Chondrocyte (in vitro differentiated cells): ENCODE data around the gene VPS4B. TPM values are rescaled to one million over a fixed set of nuclear protein-coding genes. Genes with fewer than 3 reads are reported as not detected.
A peak's percentile ranks its signal among the peaks of the same experiment; 100 is the strongest.

Experiments used
- DNase-seq: peaks from one replicate; pipeline ENCODE4 v3.0.0; 2021; ENCODE audit warnings: mixed read lengths, low spot score
- H3K27ac Mint-ChIP-seq: one replicate; pipeline ENCODE4 v1.8.0; 2021; ENCODE audit warnings: mild to moderate bottlenecking, moderate library complexity, mixed read lengths; ENCODE audit not compliant: unreplicated experiment
- H3K27me3 Mint-ChIP-seq: 2 replicates; pipeline ENCODE4 v1.8.0; 2021; ENCODE audit warnings: low read depth, mixed read lengths
- H3K36me3 Mint-ChIP-seq: 2 replicates; pipeline ENCODE4 v1.8.0; 2021; ENCODE audit warnings: low read depth, mixed read lengths
- H3K4me1 Mint-ChIP-seq: 2 replicates; pipeline ENCODE4 v1.8.0; 2021; ENCODE audit warnings: low read depth, mild to moderate bottlenecking, mixed read lengths
- H3K4me3 Mint-ChIP-seq: one replicate; pipeline ENCODE4 v1.8.0; 2021; ENCODE audit warnings: mild to moderate bottlenecking, moderate library complexity, mixed read lengths; ENCODE audit not compliant: unreplicated experiment
- H3K9me3 Mint-ChIP-seq: 2 replicates; pipeline ENCODE4 v1.8.0; 2021; ENCODE audit warnings: low read depth, mixed read lengths
- total RNA-seq: library from RNA; stranded (reverse); gene quantifications from 3 replicates; pipeline ENCODE4 v1.2.1, GENCODE V29; 2021
- TF ChIP-seq, protein P1 (sequence below): fragments of 200-600 bp; sonication (generic); IDR thresholded peaks from 2 replicates; pipeline ENCODE4 v1.5.0; 2021; ENCODE audit warnings: antibody characterized with exemption, mild to moderate bottlenecking, moderate library complexity

Gene VPS4B
- total RNA-seq, 1 donor from 2014 or later = 54.9 TPM

DNA sequence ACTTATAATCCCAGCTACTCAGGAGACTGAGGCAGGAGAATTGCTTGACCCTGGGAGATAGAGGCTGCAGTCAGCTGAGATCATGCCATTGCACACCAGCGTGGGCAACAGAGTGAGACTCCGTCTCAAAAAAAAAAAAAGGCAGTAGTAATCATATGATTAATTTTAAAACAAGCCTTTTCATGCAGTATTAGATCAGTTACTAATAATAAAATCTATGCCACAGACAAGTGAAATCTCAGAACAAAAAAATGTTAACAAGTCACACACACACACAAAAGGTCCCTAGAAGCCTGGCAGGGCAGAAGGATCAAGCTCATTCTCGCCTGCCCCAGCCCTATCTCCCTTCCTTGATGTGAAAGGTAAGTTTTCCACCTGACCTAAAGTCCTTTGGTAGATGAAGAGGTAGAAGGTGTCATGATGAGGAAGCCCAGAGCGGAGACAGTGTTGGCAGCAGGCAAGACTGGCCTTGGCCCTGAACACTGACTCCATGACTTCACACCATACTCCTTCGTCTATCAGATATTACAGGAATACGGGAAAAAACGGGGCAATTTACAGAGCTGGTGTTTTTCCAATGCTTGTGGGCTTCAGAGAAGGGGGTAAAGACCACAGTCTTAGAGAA lies 65.9 kb downstream of the VPS4B start:
- no peak for DNase-seq
- TF ChIP-seq, protein P1, sequence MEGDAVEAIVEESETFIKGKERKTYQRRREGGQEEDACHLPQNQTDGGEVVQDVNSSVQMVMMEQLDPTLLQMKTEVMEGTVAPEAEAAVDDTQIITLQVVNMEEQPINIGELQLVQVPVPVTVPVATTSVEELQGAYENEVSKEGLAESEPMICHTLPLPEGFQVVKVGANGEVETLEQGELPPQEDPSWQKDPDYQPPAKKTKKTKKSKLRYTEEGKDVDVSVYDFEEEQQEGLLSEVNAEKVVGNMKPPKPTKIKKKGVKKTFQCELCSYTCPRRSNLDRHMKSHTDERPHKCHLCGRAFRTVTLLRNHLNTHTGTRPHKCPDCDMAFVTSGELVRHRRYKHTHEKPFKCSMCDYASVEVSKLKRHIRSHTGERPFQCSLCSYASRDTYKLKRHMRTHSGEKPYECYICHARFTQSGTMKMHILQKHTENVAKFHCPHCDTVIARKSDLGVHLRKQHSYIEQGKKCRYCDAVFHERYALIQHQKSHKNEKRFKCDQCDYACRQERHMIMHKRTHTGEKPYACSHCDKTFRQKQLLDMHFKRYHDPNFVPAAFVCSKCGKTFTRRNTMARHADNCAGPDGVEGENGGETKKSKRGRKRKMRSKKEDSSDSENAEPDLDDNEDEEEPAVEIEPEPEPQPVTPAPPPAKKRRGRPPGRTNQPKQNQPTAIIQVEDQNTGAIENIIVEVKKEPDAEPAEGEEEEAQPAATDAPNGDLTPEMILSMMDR = no peak
- H3K4me1 Mint-ChIP-seq = peaks cover 3% of the 10 kb centered on the region
- no peaks in the 10 kb centered on the region for H3K9me3 Mint-ChIP-seq
- no peaks in the 10 kb centered on the region for H3K27me3 Mint-ChIP-seq
- peak overlapping the region; percentile 9 for H3K27ac Mint-ChIP-seq
- H3K36me3 Mint-ChIP-seq = peaks cover 22% of the 10 kb centered on the region
- no peak overlapping the region for H3K4me3 Mint-ChIP-seq

DNA sequence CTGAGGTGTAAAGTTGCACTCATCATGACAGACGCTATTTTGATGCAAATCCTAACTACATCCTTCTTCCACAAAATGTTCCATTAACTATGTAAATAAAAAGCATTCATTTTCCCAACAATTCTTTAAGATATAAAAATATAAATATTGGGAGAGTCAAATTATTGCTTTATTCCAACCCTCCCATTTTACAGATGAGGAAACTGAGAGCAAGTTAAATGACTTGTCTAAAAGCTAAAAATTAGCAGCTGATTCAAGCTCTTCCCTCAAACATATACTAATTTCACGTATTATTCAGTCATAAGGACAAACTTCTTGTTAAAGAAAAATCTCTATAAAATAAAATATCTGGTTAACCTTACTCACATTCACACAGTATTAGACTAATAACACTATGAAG lies 72.0 kb downstream of the VPS4B start:
- no peak overlapping the region for H3K27ac Mint-ChIP-seq
- peaks cover 31% of the 10 kb centered on the region for H3K36me3 Mint-ChIP-seq
- DNase-seq = no peak
- no peaks in the 10 kb centered on the region for H3K27me3 Mint-ChIP-seq
- H3K4me1 Mint-ChIP-seq = no peaks in the 10 kb centered on the region
- H3K9me3 Mint-ChIP-seq = no peaks in the 10 kb centered on the region
- TF ChIP-seq, protein P1 = no peak
- H3K4me3 Mint-ChIP-seq = no peak overlapping the region

DNA sequence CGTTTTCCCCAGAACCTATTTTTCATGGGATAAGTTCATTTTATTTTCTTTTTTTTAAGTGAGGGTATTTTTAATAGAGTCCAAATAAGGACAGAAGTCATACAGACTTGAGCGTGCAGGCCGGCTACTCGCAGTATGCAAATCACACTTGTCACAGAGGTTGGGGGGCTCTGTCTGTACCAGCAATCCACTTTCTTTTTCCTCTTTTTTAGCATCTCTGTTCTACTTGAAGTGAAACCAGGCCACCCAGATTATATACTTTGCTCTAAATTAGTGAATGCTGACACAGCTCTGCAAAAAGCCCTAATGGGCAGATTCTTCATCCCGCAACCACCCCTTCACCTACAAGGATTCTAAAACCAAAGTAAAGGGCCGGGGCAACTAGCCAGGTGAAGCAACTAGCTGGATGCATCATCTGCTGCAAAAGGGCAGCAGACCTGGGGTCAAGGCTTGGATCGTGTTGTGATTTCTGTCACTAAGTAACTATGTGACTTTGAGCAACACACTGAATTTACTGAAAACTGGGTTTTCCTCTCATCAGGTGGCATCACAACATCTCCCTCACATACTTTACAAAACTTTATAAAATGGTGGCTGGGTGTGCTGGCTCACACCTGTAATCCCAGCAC lies 73.7 kb downstream of the VPS4B start:
- no peak for DNase-seq
- Mint-ChIP-seq H3K27ac (no peak overlapping the region), H3K36me3 (peaks cover 33% of the 10 kb centered on the region), H3K4me3 (no peak overlapping the region), H3K9me3 (no peaks in the 10 kb centered on the region), H3K27me3 (no peaks in the 10 kb centered on the region), H3K4me1 (no peaks in the 10 kb centered on the region)
- TF ChIP-seq, protein P1 = no peak

DNA sequence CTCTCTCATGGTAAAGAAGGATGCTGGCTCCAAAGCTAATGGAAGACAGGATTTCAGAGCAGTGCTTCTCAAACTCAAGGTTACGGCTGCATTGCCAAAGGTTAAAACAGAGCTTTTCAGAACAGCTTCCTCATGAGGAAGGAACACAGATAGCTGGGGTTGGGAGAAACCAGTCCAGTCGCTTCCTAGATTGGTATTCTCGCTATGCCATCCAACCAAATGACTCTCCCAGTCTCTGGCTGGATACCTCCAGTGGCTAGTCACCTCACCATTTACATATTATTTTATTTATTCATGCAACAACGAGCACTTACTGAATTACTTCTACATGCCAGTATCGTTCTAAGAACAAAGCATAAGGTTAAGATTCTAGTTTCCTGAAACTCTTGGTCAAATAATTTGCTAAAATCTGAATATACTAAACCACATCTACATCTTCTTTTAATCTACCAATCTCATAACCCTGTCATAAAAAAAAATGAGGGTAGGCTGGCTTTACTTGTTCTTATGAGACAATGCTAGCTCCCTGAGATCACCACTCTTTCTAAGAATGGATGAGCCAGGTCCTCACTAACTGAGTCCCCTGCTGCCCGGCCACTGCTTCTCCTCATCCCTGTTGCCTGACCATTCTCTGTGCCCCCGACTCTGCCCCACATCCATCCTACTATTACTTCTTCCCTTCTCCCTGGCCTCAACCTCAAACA lies 75.6 kb downstream of the VPS4B start:
- no peaks in the 10 kb centered on the region for H3K9me3 Mint-ChIP-seq
- H3K27ac Mint-ChIP-seq = no peak overlapping the region
- H3K4me3 Mint-ChIP-seq = no peak overlapping the region
- no peaks in the 10 kb centered on the region for H3K4me1 Mint-ChIP-seq
- H3K27me3 Mint-ChIP-seq = no peaks in the 10 kb centered on the region
- no peak for DNase-seq
- TF ChIP-seq, protein P1 = no peak
- H3K36me3 Mint-ChIP-seq = peaks cover 31% of the 10 kb centered on the region

DNA sequence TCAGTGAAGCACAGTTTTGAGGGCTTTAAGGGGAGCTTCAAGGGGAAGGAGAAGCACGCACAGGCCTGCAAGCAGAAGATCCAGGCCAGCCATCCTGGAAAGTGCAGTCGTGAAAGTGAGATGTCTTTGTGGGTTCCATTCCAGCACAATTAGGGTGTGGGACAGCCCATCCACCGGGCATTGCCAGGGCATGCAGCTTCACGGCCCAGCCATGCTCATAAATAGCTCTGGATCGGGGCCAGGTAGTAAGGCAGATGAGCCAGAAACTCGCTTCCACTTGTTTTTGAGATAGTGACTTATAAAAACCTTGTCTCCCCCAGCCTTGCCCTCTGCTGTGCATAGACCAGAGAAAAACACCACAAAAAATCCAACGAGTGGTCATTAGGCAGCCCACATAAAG lies 76.2 kb downstream of the VPS4B start:
- H3K27me3 Mint-ChIP-seq = no peaks in the 10 kb centered on the region
- no peak overlapping the region for H3K4me3 Mint-ChIP-seq
- H3K27ac Mint-ChIP-seq = no peak overlapping the region
- H3K9me3 Mint-ChIP-seq = no peaks in the 10 kb centered on the region
- DNase-seq = no peak
- H3K36me3 Mint-ChIP-seq = peaks cover 31% of the 10 kb centered on the region
- H3K4me1 Mint-ChIP-seq = no peaks in the 10 kb centered on the region
- TF ChIP-seq, protein P1 = no peak
